GF-D8 (cell line): ENCODE results near the gene SNRNP35.
"Not testable (repeated sequence)": the region's sequence is repeated elsewhere in the genome, so short reads cannot be mapped to it uniquely, and the experiment has no call there.

Experiments used
- DNase-seq: peaks from one replicate; lab custom pipeline; 2025; lab: John Stamatoyannopoulos, UW

SNRNP35 gene

GRCh38 chr12:123449249-123449733, 8.6 kb upstream of the SNRNP35 start:
- DNase-seq = no peak

- no peak for DNase-seq
Observed at GRCh38 chr12:123449856-123450255, 8.1 kb upstream of the SNRNP35 start.

- DNase-seq = no peak
Observed at GRCh38 chr12:123450636-123451035, 7.3 kb upstream of the SNRNP35 start.

- DNase-seq = not testable (repeated sequence)
Observed at GRCh38 chr12:123452276-123452550, 5.7 kb upstream of the SNRNP35 start.

- no peak for DNase-seq
Observed at GRCh38 chr12:123453165-123453564, 4.8 kb upstream of the SNRNP35 start.

- not testable (repeated sequence) for DNase-seq
Observed at GRCh38 chr12:123463174-123463573, 5.2 kb downstream of the SNRNP35 start.

- no peak for DNase-seq
Observed at GRCh38 chr12:123465084-123465483, 7.1 kb downstream of the SNRNP35 start.

GRCh38 chr12:123468786-123469185, 10.8 kb downstream of the SNRNP35 start:
- no peak for DNase-seq

GRCh38 chr12:123469978-123470377, 12.0 kb downstream of the SNRNP35 start:
- no peak for DNase-seq

- DNase-seq = no peak
Observed at GRCh38 chr12:123471374-123472068, 13.6 kb downstream of the SNRNP35 start.

- no peak for DNase-seq
Observed at GRCh38 chr12:123472438-123472849, 14.5 kb downstream of the SNRNP35 start.

GRCh38 chr12:123474485-123475245, 16.7 kb downstream of the SNRNP35 start:
- no peak for DNase-seq

GRCh38 chr12:123475246-123475703, 17.3 kb downstream of the SNRNP35 start:
- DNase-seq = no peak

GRCh38 chr12:123478069-123478468, 20.1 kb downstream of the SNRNP35 start:
- no peak for DNase-seq

GRCh38 chr12:123478762-123479161, 20.8 kb downstream of the SNRNP35 start:
- DNase-seq = no peak

- DNase-seq = no peak
Observed at GRCh38 chr12:123479442-123480180, 21.7 kb downstream of the SNRNP35 start.

- not testable (repeated sequence) for DNase-seq
Observed at GRCh38 chr12:123481251-123481650, 23.3 kb downstream of the SNRNP35 start.

- no peak for DNase-seq
Observed at GRCh38 chr12:123482876-123483275, 24.9 kb downstream of the SNRNP35 start.

- no peak for DNase-seq
Observed at GRCh38 chr12:123483602-123484248, 25.8 kb downstream of the SNRNP35 start.

GRCh38 chr12:123485756-123486155, 27.8 kb downstream of the SNRNP35 start:
- DNase-seq = no peak

GRCh38 chr12:123487428-123487827, 29.5 kb downstream of the SNRNP35 start:
- no peak for DNase-seq

GRCh38 chr12:123488539-123489230, 30.7 kb downstream of the SNRNP35 start:
- DNase-seq = no peak
